Activated T-helper 2 cell treated with anti-CD3 and anti-CD28 coated beads, Interferon-gamma antibody, Interleukin-2, Interleukin-4, amounts not matched to agents 10 μg/mL and 5 μg/mL and 100 μg/mL, durations not matched to agents 14 hours and 24 hours and 36 hours (primary cell): ENCODE data around the gene ACSS1. TPM values are rescaled to one million over a fixed set of nuclear protein-coding genes. Genes with fewer than 3 reads are reported as not detected.
A peak's percentile ranks its signal among the peaks of the same experiment; 100 is the strongest.

Experiments used
- DNase-seq: peaks from one replicate; pipeline ENCODE4 v3.0.0; 2021; ENCODE audit warnings: low spot score
- H3K27ac Mint-ChIP-seq: one replicate; pipeline ENCODE4 v1.8.0; 2021; ENCODE audit warnings: mixed read lengths
- H3K27me3 Mint-ChIP-seq: one replicate; pipeline ENCODE4 v1.8.0; 2021; ENCODE audit warnings: low read depth, mixed read lengths
- H3K36me3 Mint-ChIP-seq: one replicate; pipeline ENCODE4 v1.8.0; 2021; ENCODE audit warnings: low read depth, mixed read lengths
- H3K4me1 Mint-ChIP-seq: one replicate; pipeline ENCODE4 v1.8.0; 2021; ENCODE audit warnings: low read depth, mixed read lengths
- H3K4me3 Mint-ChIP-seq: one replicate; pipeline ENCODE4 v1.8.0; 2021; ENCODE audit warnings: low read depth, mild to moderate bottlenecking, moderate library complexity, mixed read lengths
- H3K9me3 Mint-ChIP-seq: one replicate; pipeline ENCODE4 v1.8.0; 2021; ENCODE audit warnings: mixed read lengths
- intact Hi-C: fragments of 100-400 bp; cut with micrococcal nuclease; formaldehyde crosslinking; loops from one replicate; pipeline ENCODE4 v1.15.1; 2023
- total RNA-seq: library from RNA; stranded (reverse); gene quantifications from 2 replicates; pipeline ENCODE4 v1.2.3, GENCODE V29; 2022

Gene ACSS1
- total RNA-seq, 1 donor from 2014 or later, result 15.1 TPM

DNA sequence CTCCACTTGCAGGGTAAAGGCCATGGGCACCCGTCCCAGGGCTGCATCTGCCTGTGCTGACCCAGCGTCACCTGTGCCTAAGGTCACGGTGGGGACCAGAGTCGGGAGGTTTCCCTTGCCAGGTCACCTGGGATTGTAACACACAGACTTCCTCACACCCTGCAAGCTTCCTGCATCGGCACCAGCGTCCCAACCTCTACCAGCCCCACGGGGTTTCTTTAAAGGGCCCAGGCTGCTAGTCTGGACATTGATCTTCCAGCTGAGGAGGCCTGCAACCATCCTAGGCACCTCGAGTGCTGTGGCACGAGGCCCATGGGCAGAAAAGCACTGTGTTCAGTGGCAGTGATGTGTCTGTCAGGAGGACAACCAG is 12.6 kb downstream of the ACSS1 start:
- Mint-ChIP-seq H3K27me3 (no peaks in the 10 kb centered on the region), H3K4me1 (peaks cover 7% of the 10 kb centered on the region), H3K36me3 (peaks cover 3% of the 10 kb centered on the region), H3K4me3 (no peak overlapping the region), H3K9me3 (no peaks in the 10 kb centered on the region), H3K27ac (no peak overlapping the region)
- intact Hi-C loops, result no loop called here
- DNase-seq, result no peak

DNA sequence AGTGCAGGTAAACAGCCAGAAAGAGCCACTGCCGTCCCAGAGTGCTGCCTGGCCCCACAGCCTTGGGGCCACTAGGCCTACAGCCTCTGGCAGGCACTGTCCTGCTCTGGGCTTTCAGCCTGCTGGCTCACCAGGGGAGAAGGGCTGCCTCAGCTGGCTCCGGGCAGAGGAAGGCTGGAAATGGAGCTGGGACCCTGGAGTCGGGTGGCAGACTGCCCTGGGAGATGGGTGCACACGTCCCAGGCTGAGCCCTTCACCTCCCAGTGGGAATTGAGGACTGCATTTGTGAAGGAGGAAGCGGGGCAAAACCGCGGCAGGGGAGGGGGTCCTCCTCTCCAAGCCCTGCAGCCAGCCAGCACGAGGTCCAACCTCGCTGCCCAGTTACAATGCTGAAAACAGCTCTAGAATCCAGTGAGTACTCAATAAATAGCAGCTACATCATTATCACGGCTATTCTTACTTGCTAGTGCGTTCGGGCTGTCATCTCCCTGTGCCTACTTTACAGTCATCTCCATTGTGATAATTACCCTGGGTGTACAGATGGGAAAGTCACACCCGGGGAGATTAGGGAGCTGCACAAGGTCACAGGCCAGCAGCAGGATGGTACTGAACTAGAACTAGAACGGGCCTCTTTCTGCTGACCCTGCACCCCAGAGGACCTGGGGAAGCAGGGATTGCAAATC is 13.1 kb downstream of the ACSS1 start:
- H3K27me3 Mint-ChIP-seq, result no peaks in the 10 kb centered on the region
- intact Hi-C loops, result no loop called here
- no peak for DNase-seq
- H3K4me1 Mint-ChIP-seq, result peaks cover 7% of the 10 kb centered on the region
- H3K36me3 Mint-ChIP-seq, result peaks cover 3% of the 10 kb centered on the region
- H3K27ac Mint-ChIP-seq, result no peak overlapping the region
- H3K4me3 Mint-ChIP-seq, result no peak overlapping the region
- H3K9me3 Mint-ChIP-seq, result no peaks in the 10 kb centered on the region

DNA sequence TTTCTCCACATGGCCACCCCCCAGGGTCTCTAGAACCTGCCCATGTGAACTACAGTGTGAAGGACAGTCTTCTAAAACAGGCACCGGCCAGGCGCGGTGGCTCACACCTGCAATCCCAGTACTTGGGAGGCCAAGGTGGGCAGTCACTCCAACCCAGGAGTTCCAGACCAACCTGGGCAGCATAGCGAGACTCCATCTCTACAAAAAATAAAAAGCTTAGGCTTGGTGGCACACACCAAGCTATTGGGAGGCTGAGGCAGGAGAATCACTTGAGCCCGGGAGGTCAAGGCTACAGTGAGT is 13.7 kb downstream of the ACSS1 start:
- Mint-ChIP-seq H3K4me3 (no peak overlapping the region), H3K36me3 (peaks cover 3% of the 10 kb centered on the region), H3K27ac (no peak overlapping the region), H3K4me1 (peaks cover 7% of the 10 kb centered on the region), H3K27me3 (no peaks in the 10 kb centered on the region), H3K9me3 (no peaks in the 10 kb centered on the region)
- intact Hi-C loops, result no loop called here
- DNase-seq, result no peak

DNA sequence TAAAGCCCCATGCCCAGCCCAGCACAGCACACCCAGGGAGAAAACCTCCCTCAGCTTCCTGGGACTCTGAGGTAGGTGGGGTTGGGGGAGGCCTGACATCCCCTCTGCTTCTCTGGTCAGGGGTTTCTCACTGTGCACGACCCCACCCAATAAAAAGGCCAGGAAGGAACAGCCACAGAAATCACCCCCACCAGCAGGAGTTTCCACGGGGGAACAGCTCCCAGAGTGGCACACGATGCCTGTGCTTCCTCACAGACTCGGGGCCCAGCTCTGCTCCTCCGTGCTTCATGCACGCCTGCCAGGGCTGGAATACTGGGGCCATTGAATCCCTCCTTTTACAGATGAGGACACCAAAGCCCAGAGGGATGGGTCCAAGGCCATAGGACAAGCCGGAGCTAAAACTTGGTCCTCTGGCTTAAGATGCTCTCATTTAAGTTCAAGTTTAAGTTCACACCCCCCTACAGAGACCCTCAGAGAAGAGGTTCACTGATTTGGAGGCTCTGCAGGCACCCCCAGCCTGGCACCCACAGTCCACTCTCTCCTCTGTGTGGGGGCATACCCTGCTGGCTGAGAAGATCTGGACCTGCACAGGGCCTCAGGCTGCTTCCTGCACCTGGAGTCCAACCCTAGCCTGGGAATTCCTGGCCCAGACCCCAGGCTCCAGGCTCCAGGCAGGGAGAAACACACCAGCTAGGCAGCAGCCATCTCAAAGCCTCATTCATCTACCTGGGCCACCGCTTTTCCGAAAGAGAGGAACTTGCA is 14.3 kb downstream of the ACSS1 start:
- Mint-ChIP-seq H3K27me3 (no peaks in the 10 kb centered on the region), H3K4me1 (peaks cover 7% of the 10 kb centered on the region), H3K9me3 (no peaks in the 10 kb centered on the region), H3K27ac (no peak overlapping the region), H3K36me3 (peaks cover 3% of the 10 kb centered on the region), H3K4me3 (no peak overlapping the region)
- intact Hi-C loops, result no loop called here
- DNase-seq, result no peak

DNA sequence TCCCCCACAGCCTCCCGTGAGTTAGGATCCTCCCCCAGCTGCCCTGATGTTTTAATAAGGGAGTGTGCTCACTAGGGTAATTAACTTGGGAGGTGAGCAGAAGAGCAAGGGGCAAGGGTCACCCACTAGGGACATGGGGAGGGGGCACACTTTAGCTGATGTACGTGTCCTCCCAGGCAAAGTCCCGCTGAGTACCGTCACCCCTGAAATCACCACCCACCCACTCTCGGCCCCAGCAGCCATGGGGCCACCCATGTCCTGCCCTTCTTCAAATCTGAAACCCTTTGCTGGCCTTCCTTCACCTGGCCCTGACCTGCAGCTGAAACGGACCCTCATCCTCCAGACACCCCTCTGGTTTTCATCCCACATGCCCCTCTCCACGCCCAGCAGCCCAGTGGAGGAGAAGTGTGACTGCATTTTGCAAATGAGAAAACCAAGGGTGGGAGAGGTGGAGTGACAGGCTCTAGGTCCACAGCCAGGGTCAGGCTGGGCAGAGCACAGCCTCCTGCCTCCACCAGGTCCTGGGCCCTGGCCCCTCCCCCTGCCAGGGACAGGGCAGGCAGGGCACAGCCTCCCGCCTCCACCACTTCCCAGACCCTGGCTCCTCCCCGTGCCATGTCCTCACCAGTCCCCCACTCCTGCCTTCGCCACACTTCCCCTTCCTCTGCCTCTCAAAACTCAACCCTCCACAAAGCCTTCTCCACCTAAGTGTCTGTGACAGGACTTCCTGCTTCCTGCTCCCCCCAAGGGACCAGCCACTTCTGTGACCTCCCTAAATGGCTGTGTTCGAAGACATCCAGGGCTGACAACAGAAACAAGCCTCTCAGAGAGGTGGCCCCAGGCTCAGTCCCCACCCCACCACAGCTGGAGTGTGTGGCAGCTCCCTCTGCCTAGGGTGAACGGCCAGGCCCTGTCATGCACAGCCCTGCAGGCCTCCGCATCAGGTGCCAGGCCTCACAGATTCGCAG is 15.1 kb downstream of the ACSS1 start:
- H3K36me3 Mint-ChIP-seq, result peaks cover 7% of the 10 kb centered on the region

DNA sequence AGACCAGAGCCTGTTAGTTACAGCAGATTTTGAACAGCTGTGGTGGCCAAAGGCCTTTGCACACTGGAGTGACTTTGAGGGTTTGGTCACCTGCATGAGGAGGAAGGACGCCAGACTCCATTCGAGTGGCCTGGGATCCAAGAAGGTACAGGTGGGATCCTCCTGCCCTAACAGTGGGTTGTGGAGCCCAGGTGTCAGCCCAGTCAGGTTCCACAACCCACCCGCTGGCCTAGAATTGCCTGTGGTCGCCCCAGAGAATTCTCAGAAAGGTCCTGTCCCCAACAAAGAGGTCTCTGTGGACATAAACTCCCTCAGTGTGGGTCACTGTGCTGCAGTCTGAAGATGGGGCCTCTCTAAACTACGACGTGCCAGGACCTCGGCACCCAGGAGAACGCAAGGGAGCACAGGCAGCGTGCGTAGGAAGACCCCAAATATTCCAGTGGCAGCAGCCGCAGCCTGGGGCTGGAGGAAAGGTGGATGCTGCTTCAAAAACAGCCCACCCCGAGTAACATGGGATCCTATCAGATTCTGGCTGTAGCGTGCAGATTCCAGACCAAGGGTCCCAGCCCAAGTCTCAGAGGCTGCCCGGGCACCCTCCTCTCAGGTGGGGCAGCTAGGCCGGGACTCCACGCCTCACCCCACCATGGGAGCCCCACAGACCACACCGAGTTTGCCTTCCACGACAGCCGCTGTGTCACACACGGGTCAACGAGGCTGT is 16.0 kb downstream of the ACSS1 start:
- intact Hi-C loops, result no loop called here
- Mint-ChIP-seq H3K27ac (no peak overlapping the region), H3K36me3 (peaks cover 4% of the 10 kb centered on the region), H3K4me3 (no peak overlapping the region), H3K4me1 (peaks cover 19% of the 10 kb centered on the region), H3K9me3 (no peaks in the 10 kb centered on the region), H3K27me3 (no peaks in the 10 kb centered on the region)
- DNase-seq, result no peak

More for the DNA sequence above, 15.1 kb downstream of the ACSS1 start:
- Mint-ChIP-seq H3K27me3 (no peaks in the 10 kb centered on the region), H3K4me1 (peaks cover 11% of the 10 kb centered on the region), H3K4me3 (no peak overlapping the region), H3K27ac (peak overlapping the region; percentile 81), H3K9me3 (no peaks in the 10 kb centered on the region)
- peak; percentile 26 for DNase-seq
- intact Hi-C loops, result no loop called here

DNA sequence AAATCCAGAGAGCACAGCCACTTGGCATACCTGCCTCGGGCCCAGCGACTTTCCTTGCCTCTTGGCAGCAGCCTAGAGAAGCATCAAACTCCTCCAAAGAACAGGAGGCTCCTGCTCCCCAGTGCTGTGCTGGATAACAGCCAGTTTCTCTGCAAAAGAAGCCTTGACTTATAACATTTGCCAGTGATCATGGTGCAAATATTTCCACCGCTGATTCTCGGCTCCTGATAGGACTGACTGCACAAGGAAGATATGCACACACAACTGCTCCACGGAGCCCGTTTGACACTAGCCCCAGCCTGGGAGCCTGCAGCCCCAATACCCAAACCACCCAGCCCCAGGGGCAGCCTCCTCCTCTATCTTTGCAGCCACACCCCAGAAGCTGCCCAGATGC is 17.5 kb downstream of the ACSS1 start:
- peaks cover 4% of the 10 kb centered on the region for H3K36me3 Mint-ChIP-seq
- no peaks in the 10 kb centered on the region for H3K27me3 Mint-ChIP-seq
- intact Hi-C loops, result no loop called here
- H3K27ac Mint-ChIP-seq, result no peak overlapping the region
- H3K4me3 Mint-ChIP-seq, result no peak overlapping the region
- peaks cover 33% of the 10 kb centered on the region for H3K4me1 Mint-ChIP-seq
- H3K9me3 Mint-ChIP-seq, result no peaks in the 10 kb centered on the region
- no peak for DNase-seq

DNA sequence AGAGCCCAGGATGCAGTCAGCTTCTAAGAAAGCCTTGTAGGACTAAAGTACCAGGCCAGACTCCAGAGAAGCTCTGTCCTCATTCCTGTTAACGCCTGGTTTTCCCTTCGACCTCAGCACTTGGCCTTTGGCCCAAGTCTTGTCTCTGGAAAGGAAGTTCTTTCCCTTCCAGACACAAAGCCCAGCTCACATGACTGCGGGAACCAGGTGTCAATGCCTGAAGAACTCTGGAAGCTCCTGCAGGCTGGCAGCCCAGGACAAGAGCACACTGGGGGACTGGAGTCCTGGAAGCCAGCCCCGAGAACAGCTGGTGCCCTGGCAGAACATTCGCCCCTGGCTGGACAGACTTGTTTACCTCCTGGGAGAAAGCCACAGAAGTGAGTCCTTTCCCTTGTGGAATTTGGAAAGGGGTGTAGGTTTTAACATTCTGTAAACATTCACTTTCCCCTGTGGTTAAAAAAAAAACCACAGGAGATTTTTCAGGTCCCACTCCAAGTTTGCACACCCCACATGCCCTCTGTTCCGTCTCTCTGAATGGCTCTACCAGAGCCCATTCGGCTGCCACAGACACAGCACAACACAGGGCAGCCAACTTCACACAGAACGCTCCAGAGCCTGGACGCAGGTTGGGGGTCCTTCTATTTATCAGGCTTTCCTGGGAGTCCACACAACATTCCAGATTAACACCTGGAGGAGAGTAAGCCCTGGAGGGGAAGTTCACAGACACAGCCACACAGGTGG is 18.1 kb downstream of the ACSS1 start:
- H3K9me3 Mint-ChIP-seq, result no peaks in the 10 kb centered on the region
- peaks cover 4% of the 10 kb centered on the region for H3K36me3 Mint-ChIP-seq
- no peaks in the 10 kb centered on the region for H3K27me3 Mint-ChIP-seq
- DNase-seq, result no peak
- intact Hi-C loops, result no loop called here
- H3K27ac Mint-ChIP-seq, result no peak overlapping the region
- H3K4me3 Mint-ChIP-seq, result no peak overlapping the region
- peaks cover 33% of the 10 kb centered on the region for H3K4me1 Mint-ChIP-seq

DNA sequence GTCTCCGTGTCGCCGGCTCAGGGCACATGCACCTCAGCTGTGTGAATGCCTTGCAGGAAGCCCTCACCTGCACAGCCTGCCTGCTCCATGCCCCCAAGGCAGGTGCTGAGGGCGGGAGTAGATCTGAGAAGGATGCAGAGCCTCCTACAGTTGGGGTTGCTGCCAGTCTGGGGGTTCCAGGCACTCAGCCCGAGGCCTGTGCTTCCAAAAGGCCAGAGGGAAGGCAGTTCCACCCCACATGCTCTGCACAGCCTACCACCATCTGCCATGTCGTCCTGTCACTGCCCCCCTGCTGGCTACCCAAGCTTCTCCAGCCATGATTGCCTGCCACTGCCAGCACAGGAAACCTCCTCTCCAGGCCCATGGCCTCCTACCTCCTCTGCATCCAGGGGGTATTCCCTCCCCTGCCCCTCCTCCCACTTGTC is 19.3 kb downstream of the ACSS1 start:
- no peak for DNase-seq
- Mint-ChIP-seq H3K27ac (no peak overlapping the region), H3K36me3 (peaks cover 4% of the 10 kb centered on the region), H3K4me1 (peaks cover 33% of the 10 kb centered on the region), H3K27me3 (no peaks in the 10 kb centered on the region), H3K4me3 (no peak overlapping the region), H3K9me3 (no peaks in the 10 kb centered on the region)
- intact Hi-C loops, result no loop called here

DNA sequence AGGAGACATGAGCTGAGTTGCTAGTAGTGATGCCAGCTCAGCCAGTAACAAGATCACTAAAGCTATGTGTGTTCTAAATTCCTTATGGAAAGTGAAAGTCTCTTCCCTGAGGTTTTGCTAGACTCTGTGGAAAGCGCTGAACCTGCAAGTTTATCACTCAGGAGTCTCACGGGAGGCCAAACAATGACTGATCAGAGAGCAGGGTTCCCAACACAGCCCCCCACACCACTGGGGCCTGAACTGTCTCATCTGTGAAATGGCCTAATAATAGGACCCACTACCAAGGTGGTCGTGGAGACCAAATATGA is 19.9 kb downstream of the ACSS1 start:
- intact Hi-C loops, result no loop called here
- DNase-seq, result no peak
- H3K4me3 Mint-ChIP-seq, result no peak overlapping the region
- peaks cover 34% of the 10 kb centered on the region for H3K4me1 Mint-ChIP-seq
- peaks cover 4% of the 10 kb centered on the region for H3K36me3 Mint-ChIP-seq
- H3K27me3 Mint-ChIP-seq, result no peaks in the 10 kb centered on the region
- no peaks in the 10 kb centered on the region for H3K9me3 Mint-ChIP-seq
- no peak overlapping the region for H3K27ac Mint-ChIP-seq

DNA sequence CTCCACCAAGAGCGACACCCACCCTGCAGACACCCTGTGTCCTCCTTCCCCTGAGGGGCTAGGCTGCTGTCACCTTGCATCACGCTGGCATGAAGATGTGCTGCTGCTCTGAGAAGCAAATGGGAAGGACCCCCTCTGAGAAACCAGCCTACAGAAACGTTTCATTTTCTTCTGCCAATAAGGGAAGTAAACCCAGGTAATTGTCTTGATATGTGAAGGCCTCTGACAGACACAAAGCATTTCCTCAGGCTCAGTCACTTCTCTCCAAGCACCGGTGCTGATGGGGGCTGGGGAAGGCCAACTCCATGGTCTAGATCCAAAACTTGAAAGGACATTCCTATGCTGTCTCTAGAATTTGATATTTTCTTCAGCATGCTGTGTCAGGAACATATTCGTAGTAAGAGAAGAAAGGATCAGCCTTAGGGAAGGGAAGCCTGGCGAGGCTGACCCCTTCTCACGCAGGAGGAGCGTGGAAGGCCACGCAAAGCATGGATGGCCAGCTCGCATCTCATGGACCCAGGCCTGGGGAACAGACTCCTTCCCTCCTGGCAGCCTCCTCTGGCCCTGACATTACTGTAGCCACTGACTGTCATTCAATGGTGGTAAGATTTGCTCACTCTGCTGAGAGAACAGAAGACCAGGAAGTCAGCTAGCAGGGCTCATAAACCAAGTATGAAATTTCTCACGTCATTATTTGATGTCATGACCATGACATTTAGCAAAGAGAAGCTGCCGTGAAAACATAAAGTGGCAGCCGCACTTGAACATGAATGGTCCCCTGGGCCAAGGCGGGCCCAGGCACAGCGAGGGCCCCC is 20.4 kb downstream of the ACSS1 start:
- no peak overlapping the region for H3K27ac Mint-ChIP-seq
- no peaks in the 10 kb centered on the region for H3K27me3 Mint-ChIP-seq
- H3K9me3 Mint-ChIP-seq, result no peaks in the 10 kb centered on the region
- peaks cover 4% of the 10 kb centered on the region for H3K36me3 Mint-ChIP-seq
- H3K4me1 Mint-ChIP-seq, result peaks cover 29% of the 10 kb centered on the region
- intact Hi-C loops, result no loop called here
- no peak overlapping the region for H3K4me3 Mint-ChIP-seq
- no peak for DNase-seq
